GM23338 (cell line): ENCODE measurements around the gene SH3BP5. TPM values are rescaled to one million over a fixed set of nuclear protein-coding genes. Genes with fewer than 3 reads are reported as not detected.

ENCODE experiments used
- ATAC-seq: fragments of 200-7000 bp; cut with Tn5 transposase; 3 replicates; pipeline ENCODE4 v1.9.1; 2020
- DNase-seq: peaks from one replicate; pipeline ENCODE4 v3.0.0-alpha.2; 2015; ENCODE audit warnings: low spot score
- H2AFZ ChIP-seq: fragments of 200-600 bp; sonication (generic); 2 replicates; pipeline ENCODE4 v1.8.0; 2016; ENCODE audit warnings: antibody characterized with exemption, mild to moderate bottlenecking, moderate library complexity
- H3F3A ChIP-seq: fragments of 200-600 bp; sonication (generic); replicated peaks from 2 replicates; pipeline ENCODE4 v1.8.0; 2017; ENCODE audit warnings: antibody characterized with exemption, mixed run types, low read depth
- H3K27ac ChIP-seq: fragments of 200-600 bp; sonication (generic); 2 replicates; pipeline ENCODE4 v1.6.1; 2016; ENCODE audit warnings: low read depth
- H3K27me3 ChIP-seq: fragments of 200-600 bp; sonication (generic); 2 replicates; pipeline ENCODE4 v1.8.0; 2016; ENCODE audit warnings: mild to moderate bottlenecking, mixed run types, moderate library complexity; ENCODE audit not compliant: insufficient read depth
- H3K36me3 ChIP-seq: fragments of 200-600 bp; sonication (generic); 2 replicates; pipeline ENCODE4 v1.8.0; 2016; ENCODE audit warnings: mild to moderate bottlenecking; ENCODE audit not compliant: insufficient read depth
- H3K4me1 ChIP-seq: fragments of 200-600 bp; sonication (generic); 2 replicates; pipeline ENCODE4 v1.8.0; 2016; ENCODE audit warnings: mild to moderate bottlenecking, moderate library complexity; ENCODE audit not compliant: insufficient read depth
- H3K4me2 ChIP-seq: fragments of 200-600 bp; sonication (generic); 2 replicates; pipeline ENCODE4 v1.7.1; 2017; ENCODE audit warnings: mixed run types
- H3K4me3 ChIP-seq: fragments of 200-600 bp; sonication (generic); 2 replicates; pipeline ENCODE4 v1.6.1; 2016; ENCODE audit warnings: mixed run types
- H3K79me2 ChIP-seq: fragments of 200-600 bp; sonication (generic); replicated peaks from 2 replicates; pipeline ENCODE4 v1.8.0; 2017; ENCODE audit warnings: mild to moderate bottlenecking; ENCODE audit not compliant: insufficient read depth
- H3K9me2 ChIP-seq: fragments of 200-600 bp; sonication (generic); 2 replicates; pipeline ENCODE4 v1.8.0; 2017; ENCODE audit not compliant: insufficient read depth
- H4K20me1 ChIP-seq: fragments of 200-600 bp; sonication (generic); replicated peaks from 2 replicates; pipeline ENCODE4 v1.8.0; 2017; ENCODE audit warnings: mild to moderate bottlenecking; ENCODE audit not compliant: insufficient read depth
- H3K27ac Mint-ChIP-seq: 2 replicates; pipeline ENCODE4 v1.8.0; 2020; ENCODE audit warnings: inconsistent platforms, mild to moderate bottlenecking, moderate library complexity, mixed read lengths
- H3K27me3 Mint-ChIP-seq: 3 replicates; pipeline ENCODE4 v1.8.0; 2022; ENCODE audit warnings: low read depth, mild to moderate bottlenecking, moderate library complexity, mixed read lengths, inconsistent platforms; ENCODE audit not compliant: insufficient read depth, poor library complexity
- H3K36me3 Mint-ChIP-seq: 3 replicates; pipeline ENCODE4 v1.8.0; 2021; ENCODE audit warnings: low read depth, mild to moderate bottlenecking, inconsistent platforms, moderate library complexity, mixed read lengths
- H3K4me1 Mint-ChIP-seq: 3 replicates; pipeline ENCODE4 v1.8.0; 2020; ENCODE audit warnings: mild to moderate bottlenecking, inconsistent platforms, mixed read lengths
- H3K4me3 Mint-ChIP-seq: 3 replicates; pipeline ENCODE4 v1.8.0; 2021; ENCODE audit warnings: moderate library complexity, mild to moderate bottlenecking, inconsistent platforms, mixed read lengths
- H3K9me3 Mint-ChIP-seq: 3 replicates; pipeline ENCODE4 v1.8.0; 2020; ENCODE audit warnings: moderate library complexity, mild to moderate bottlenecking, inconsistent platforms, mixed read lengths
- STAT1 ChIP-seq: IDR thresholded peaks from one replicate; pipeline ENCODE4 v1.6.1; 2016; ENCODE audit warnings: antibody characterized with exemption; ENCODE audit not compliant: unreplicated experiment
- ZNF114 ChIP-seq: fragments of 250-450 bp; sonication (Bioruptor Pico); IDR thresholded peaks from 2 replicates; pipeline ENCODE4 v1.5.0; 2020; ENCODE audit warnings: mild to moderate bottlenecking, moderate library complexity
- ZNF331 ChIP-seq: fragments of 250-450 bp; sonication (Bioruptor Pico); IDR thresholded peaks from 2 replicates; pipeline ENCODE4 v1.5.0; 2020; ENCODE audit warnings: low read depth, mild to moderate bottlenecking, moderate library complexity
- polyA plus RNA-seq: library from polyadenylated mRNA; unstranded; fragments of >200 nt; fragmentation: Nextera tagmentation; extraction: Ambion mirVana; gene quantifications from 2 replicates; pipeline ENCODE4 v1.2.1, GENCODE V29; 2016
- total RNA-seq: library from RNA; depleted of rRNA; stranded (reverse); fragments of >200 nt; shearing (Covaris generic); gene quantifications from 2 replicates; pipeline ENCODE4 v1.2.3, GENCODE V29; 2014
- TF ChIP-seq, protein P1 (sequence below), 2 experiments: fragments of 200-600 bp in 1 of 2; sonication (generic) in 1 of 2; conservative IDR thresholded peaks; 2 replicates each; pipeline versions ENCODE4 v1.5.1 to v1.6.1; 2016 to 2017; ENCODE audit warnings: antibody characterized with exemption in 2 of 2, low read depth in 2 of 2, mild to moderate bottlenecking in 2 of 2, moderate library complexity in 1 of 2

The SH3BP5 gene
- total and polyA plus RNA-seq, 2 experiments from 2014 or later = 5.8 to 9.1 TPM

- TF ChIP-seq, protein P1, sequence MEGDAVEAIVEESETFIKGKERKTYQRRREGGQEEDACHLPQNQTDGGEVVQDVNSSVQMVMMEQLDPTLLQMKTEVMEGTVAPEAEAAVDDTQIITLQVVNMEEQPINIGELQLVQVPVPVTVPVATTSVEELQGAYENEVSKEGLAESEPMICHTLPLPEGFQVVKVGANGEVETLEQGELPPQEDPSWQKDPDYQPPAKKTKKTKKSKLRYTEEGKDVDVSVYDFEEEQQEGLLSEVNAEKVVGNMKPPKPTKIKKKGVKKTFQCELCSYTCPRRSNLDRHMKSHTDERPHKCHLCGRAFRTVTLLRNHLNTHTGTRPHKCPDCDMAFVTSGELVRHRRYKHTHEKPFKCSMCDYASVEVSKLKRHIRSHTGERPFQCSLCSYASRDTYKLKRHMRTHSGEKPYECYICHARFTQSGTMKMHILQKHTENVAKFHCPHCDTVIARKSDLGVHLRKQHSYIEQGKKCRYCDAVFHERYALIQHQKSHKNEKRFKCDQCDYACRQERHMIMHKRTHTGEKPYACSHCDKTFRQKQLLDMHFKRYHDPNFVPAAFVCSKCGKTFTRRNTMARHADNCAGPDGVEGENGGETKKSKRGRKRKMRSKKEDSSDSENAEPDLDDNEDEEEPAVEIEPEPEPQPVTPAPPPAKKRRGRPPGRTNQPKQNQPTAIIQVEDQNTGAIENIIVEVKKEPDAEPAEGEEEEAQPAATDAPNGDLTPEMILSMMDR (conservative IDR thresholded peaks at IDR 0.05; ENCODE audit: low read depth in 2 of 2) = no peak
- TF ChIP-seq ZNF114 (CRISPR knock-in tag) = no peak
Observed at GRCh38 chr3:15273227-15273626, 59.2 kb downstream of the SH3BP5 start (continued).

- H3K36me3 ChIP-seq = no peaks in the 10 kb centered on the region
- H3K27ac ChIP-seq = no peak overlapping the region
- no peak overlapping the region; the same call in 1 of the 2 replicates for H3K27ac Mint-ChIP-seq
- H3K9me3 Mint-ChIP-seq = no peaks in the 10 kb centered on the region
- H4K20me1 ChIP-seq = no peaks in the 10 kb centered on the region
- ATAC-seq (peak; percentile 67), DNase-seq (peak; percentile 47)
- H3K27me3 Mint-ChIP-seq = peaks cover 8% of the 10 kb centered on the region
- no peaks in the 10 kb centered on the region for H3F3A ChIP-seq
- TF ChIP-seq, protein P1 (conservative IDR thresholded peaks at IDR 0.05; ENCODE audit: low read depth in 2 of 2) = peak in 1 of 2 experiments; percentile 50; a peak in 3 of 4 replicates
- no peak for TF ChIP-seq STAT1
- H3K9me2 ChIP-seq = no peaks in the 10 kb centered on the region
- H3K4me3 ChIP-seq = no peak overlapping the region
- H3K36me3 Mint-ChIP-seq = no peaks in the 10 kb centered on the region
- peaks cover 4% of the 10 kb centered on the region for H3K4me1 Mint-ChIP-seq
- H3K4me2 ChIP-seq = no peak overlapping the region
- peaks cover under 1% of the 10 kb centered on the region for H3K4me1 ChIP-seq
- H3K4me3 Mint-ChIP-seq = no peak overlapping the region
- H3K27me3 ChIP-seq = no peaks in the 10 kb centered on the region
- H2AFZ ChIP-seq = no peak overlapping the region
- no peaks in the 10 kb centered on the region for H3K79me2 ChIP-seq
Observed at GRCh38 chr3:15272426-15273196, 59.8 kb downstream of the SH3BP5 start.

- DNase-seq (no peak), ATAC-seq (no peak)
- Histone ChIP-seq H3K9me2 (no peaks in the 10 kb centered on the region), H3K4me2 (no peak overlapping the region), H3K27me3 (no peaks in the 10 kb centered on the region), H3K4me3 (no peak overlapping the region), H3K27ac (no peak overlapping the region), H3K4me1 (no peaks in the 10 kb centered on the region; the same call in 1 of the 2 replicates), H3F3A (no peaks in the 10 kb centered on the region), H4K20me1 (no peaks in the 10 kb centered on the region), H3K36me3 (no peaks in the 10 kb centered on the region), H3K79me2 (no peaks in the 10 kb centered on the region), H2AFZ (no peak overlapping the region)
- Mint-ChIP-seq H3K27me3 (peaks cover 6% of the 10 kb centered on the region), H3K4me3 (no peak overlapping the region), H3K27ac (no peak overlapping the region; the same call in 1 of the 2 replicates), H3K36me3 (no peaks in the 10 kb centered on the region), H3K4me1 (0 out of 3 replicates have a peak, but pooled peaks cover 3% of the 10 kb centered on the region), H3K9me3 (no peaks in the 10 kb centered on the region)
- TF ChIP-seq STAT1 = no peak
- TF ChIP-seq ZNF331 = no peak
Observed at GRCh38 chr3:15271785-15272381, 60.5 kb downstream of the SH3BP5 start.
